Fibroblast of villous mesenchyme (primary cell): ENCODE measurements around the gene GRIK3. TPM values are rescaled to one million over a fixed set of nuclear protein-coding genes. Genes with fewer than 3 reads are reported as not detected.

Experiments used
- DNase-seq: peaks from one replicate; pipeline ENCODE4 v3.0.0-alpha.2; 2010; ENCODE audit warnings: low read depth
- H3K4me3 ChIP-seq: 2 replicates; pipeline ENCODE4 v1.5.1; 2011; ENCODE audit warnings: low read depth, mild to moderate bottlenecking, low read length
- CTCF ChIP-seq: IDR thresholded peaks from 2 replicates; pipeline ENCODE4 v1.5.1; 2012; ENCODE audit warnings: low read depth, mild to moderate bottlenecking, low read length; ENCODE audit not compliant: insufficient read depth
- total RNA-seq: library from RNA; depleted of rRNA; stranded (reverse); fragments of >200 nt; gene quantifications from 2 replicates; pipeline ENCODE4 v1.2.3, GENCODE V29; 2012

The GRIK3 gene
- total RNA-seq, 1 donor = not detected

- TF ChIP-seq CTCF = no peak
- no peak overlapping the region for H3K4me3 ChIP-seq
- DNase-seq = no peak
These were observed 270.5 kb downstream of the GRIK3 start for GRCh38 chr1:36763771-36764170.

- no peak overlapping the region for H3K4me3 ChIP-seq
- TF ChIP-seq CTCF = no peak
- DNase-seq = no peak
These were observed 272.1 kb downstream of the GRIK3 start for GRCh38 chr1:36762174-36762573.

GRCh38 chr1:36761113-36761512 is 273.2 kb downstream of the GRIK3 start:
- H3K4me3 ChIP-seq = no peak overlapping the region
- no peak for DNase-seq
- TF ChIP-seq CTCF = no peak

GRCh38 chr1:36760081-36760480 is 274.2 kb downstream of the GRIK3 start:
- no peak overlapping the region for H3K4me3 ChIP-seq
- DNase-seq = no peak
- TF ChIP-seq CTCF = no peak

- TF ChIP-seq CTCF = no peak
- no peak overlapping the region for H3K4me3 ChIP-seq
- DNase-seq = no peak
These were observed 275.0 kb downstream of the GRIK3 start for GRCh38 chr1:36759355-36759754.

- DNase-seq = no peak
- H3K4me3 ChIP-seq = no peak overlapping the region
- TF ChIP-seq CTCF = no peak
These were observed 278.7 kb downstream of the GRIK3 start for GRCh38 chr1:36755303-36756230.
